BLaER1 (cell line): ENCODE results near the gene PLPPR2.
"Not testable (repeated sequence)": the region's sequence is repeated elsewhere in the genome, so short reads cannot be mapped to it uniquely, and the experiment has no call there.

Source experiments
- H3K27ac ChIP-seq: shearing (Covaris generic); formaldehyde crosslinking; 2 replicates; pipeline ENCODE4 v1.8.1; 2022
- H3K27me3 ChIP-seq: shearing (Covaris generic); formaldehyde crosslinking; 2 replicates; pipeline ENCODE4 v1.8.1; 2022
- H3K36me3 ChIP-seq: shearing (Covaris generic); formaldehyde crosslinking; 2 replicates; pipeline ENCODE4 v1.8.1; 2022
- H3K4me1 ChIP-seq: shearing (Covaris generic); formaldehyde crosslinking; 2 replicates; pipeline ENCODE4 v1.8.1; 2022
- H3K4me2 ChIP-seq: shearing (Covaris generic); formaldehyde crosslinking; 2 replicates; pipeline ENCODE4 v1.8.1; 2022
- H3K4me3 ChIP-seq: shearing (Covaris generic); formaldehyde crosslinking; 2 replicates; pipeline ENCODE4 v1.8.1; 2022
- H3K9ac ChIP-seq: shearing (Covaris generic); formaldehyde crosslinking; 2 replicates; pipeline ENCODE4 v1.8.1; 2022
- H3K9me3 ChIP-seq: shearing (Covaris generic); formaldehyde crosslinking; 2 replicates; pipeline ENCODE4 v1.8.1; 2022
- H4K20me1 ChIP-seq: shearing (Covaris generic); formaldehyde crosslinking; 2 replicates; pipeline ENCODE4 v1.8.1; 2022
- Cebpa-rat ChIP-seq: shearing (Covaris generic); IDR thresholded peaks from 2 replicates; pipeline ENCODE4 v1.8.1; 2022

The PLPPR2 gene

GRCh38 chr19:11355160-11356073 is at the start of gene PLPPR2:
TSS of gene PLPPR2 (plus strand) at chr19:11355432. CDS start at chr19:11357674, 2,242 bp downstream.
- H3K9me3 ChIP-seq, result no peaks in the 10 kb centered on the region
- H4K20me1 ChIP-seq, result no peaks in the 10 kb centered on the region
- no peak for TF ChIP-seq Cebpa-rat
- peaks cover 20% of the 10 kb centered on the region for H3K4me1 ChIP-seq
- peak within 1 kb of the TSS; percentile 82 for H3K4me2 ChIP-seq
- H3K4me3 ChIP-seq, result peak within 1 kb of the TSS; percentile 64
- no peaks in the 10 kb centered on the region for H3K27me3 ChIP-seq
- no peaks in the 10 kb centered on the region for H3K36me3 ChIP-seq
- H3K27ac ChIP-seq, result no peak within 1 kb of the TSS
- H3K9ac ChIP-seq, result peak within 1 kb of the TSS; percentile 60; the same call in 1 of the 2 replicates

GRCh38 chr19:11306337-11306736 is 48.9 kb upstream of the PLPPR2 start:
- Histone ChIP-seq H4K20me1 (no peaks in the 10 kb centered on the region), H3K4me2 (no peak overlapping the region), H3K4me1 (no peaks in the 10 kb centered on the region), H3K27ac (no peak overlapping the region), H3K27me3 (no peaks in the 10 kb centered on the region), H3K9ac (no peak overlapping the region), H3K36me3 (no peaks in the 10 kb centered on the region), H3K9me3 (no peaks in the 10 kb centered on the region), H3K4me3 (no peak overlapping the region)
- no peak for TF ChIP-seq Cebpa-rat

- H4K20me1 ChIP-seq, H3K36me3 ChIP-seq, H3K9ac ChIP-seq, H3K4me3 ChIP-seq, H3K27ac ChIP-seq, H3K27me3 ChIP-seq, H3K9me3 ChIP-seq: not testable (repeated sequence)
- peaks cover 86% of the 10 kb centered on the region for H3K4me1 ChIP-seq
- H3K4me2 ChIP-seq, result peak overlapping the region; percentile 94
These were observed 34.8 kb upstream of the PLPPR2 start for GRCh38 chr19:11320278-11320995.

- peak overlapping the region; percentile 94 for H3K4me2 ChIP-seq
- no peaks in the 10 kb centered on the region for H3K27me3 ChIP-seq
- peaks cover 9% of the 10 kb centered on the region for H3K36me3 ChIP-seq
- H3K4me3 ChIP-seq, result no peak overlapping the region
- no peak for TF ChIP-seq Cebpa-rat
- H3K9ac ChIP-seq, result no peak overlapping the region
- no peaks in the 10 kb centered on the region for H3K9me3 ChIP-seq
- no peaks in the 10 kb centered on the region for H4K20me1 ChIP-seq
- H3K27ac ChIP-seq, result no peak overlapping the region
- H3K4me1 ChIP-seq, result peaks cover 92% of the 10 kb centered on the region
These were observed 33.8 kb upstream of the PLPPR2 start for GRCh38 chr19:11321191-11322126.

GRCh38 chr19:11322269-11323024 is 32.8 kb upstream of the PLPPR2 start:
- Histone ChIP-seq H3K4me2 (peak overlapping the region; percentile 94), H3K4me1 (peaks cover 86% of the 10 kb centered on the region), H3K9me3 (no peaks in the 10 kb centered on the region), H3K4me3 (no peak overlapping the region), H4K20me1 (no peaks in the 10 kb centered on the region), H3K36me3 (peaks cover 19% of the 10 kb centered on the region), H3K27me3 (no peaks in the 10 kb centered on the region), H3K9ac (no peak overlapping the region), H3K27ac (no peak overlapping the region)
- TF ChIP-seq Cebpa-rat, result no peak

- H3K4me1 ChIP-seq, result peaks cover 75% of the 10 kb centered on the region
- TF ChIP-seq Cebpa-rat, result no peak
- H3K27me3 ChIP-seq, result no peaks in the 10 kb centered on the region
- H3K9ac ChIP-seq, result peak overlapping the region; percentile 73
- H3K4me3 ChIP-seq, result peak overlapping the region; percentile 45; the same call in 1 of the 2 replicates
- no peaks in the 10 kb centered on the region for H3K9me3 ChIP-seq
- peaks cover 31% of the 10 kb centered on the region for H3K36me3 ChIP-seq
- peak overlapping the region; percentile 92 for H3K27ac ChIP-seq
- H3K4me2 ChIP-seq, result peak overlapping the region; percentile 94
- no peaks in the 10 kb centered on the region for H4K20me1 ChIP-seq
These were observed 31.6 kb upstream of the PLPPR2 start for GRCh38 chr19:11323601-11324078.

- Histone ChIP-seq H3K27ac (peak overlapping the region; percentile 92), H3K9ac (peak overlapping the region; percentile 73), H3K4me3 (peak overlapping the region; percentile 45; the same call in 1 of the 2 replicates), H4K20me1 (no peaks in the 10 kb centered on the region), H3K36me3 (peaks cover 33% of the 10 kb centered on the region), H3K4me2 (peak overlapping the region; percentile 94), H3K27me3 (no peaks in the 10 kb centered on the region), H3K4me1 (peaks cover 70% of the 10 kb centered on the region), H3K9me3 (no peaks in the 10 kb centered on the region)
- TF ChIP-seq Cebpa-rat, result peak; percentile 100
These were observed 31.1 kb upstream of the PLPPR2 start for GRCh38 chr19:11324079-11324661.

- H3K4me3 ChIP-seq, result peak overlapping the region; percentile 45; the same call in 1 of the 2 replicates
- H3K4me2 ChIP-seq, result peak overlapping the region; percentile 94
- peaks cover 33% of the 10 kb centered on the region for H3K36me3 ChIP-seq
- peaks cover 63% of the 10 kb centered on the region for H3K4me1 ChIP-seq
- H4K20me1 ChIP-seq, result no peaks in the 10 kb centered on the region
- no peak for TF ChIP-seq Cebpa-rat
- no peaks in the 10 kb centered on the region for H3K27me3 ChIP-seq
- no peaks in the 10 kb centered on the region for H3K9me3 ChIP-seq
- peak overlapping the region; percentile 92 for H3K27ac ChIP-seq
- H3K9ac ChIP-seq, result peak overlapping the region; percentile 73
These were observed 30.4 kb upstream of the PLPPR2 start for GRCh38 chr19:11324748-11325389.
